Stimulated activated CD8-positive, alpha-beta memory T cell treated with anti-CD3 and anti-CD28 coated beads, Interleukin-12 subunit alpha, Interleukin-12 subunit beta, amount 100 ng/mL, for 1 hour (primary cell): ENCODE data around the gene HORMAD2.
"Not testable (repeated sequence)": the region's sequence is repeated elsewhere in the genome, so short reads cannot be mapped to it uniquely, and the experiment has no call there.

Source experiments
- DNase-seq: peaks from one replicate; pipeline ENCODE4 v3.0.0-alpha.2; 2020; ENCODE audit warnings: low read depth

The HORMAD2 gene

GRCh38 chr22:30192427-30192826, 112.2 kb downstream of the HORMAD2 start:
- no peak for DNase-seq

GRCh38 chr22:30193031-30193775, 112.9 kb downstream of the HORMAD2 start:
- DNase-seq, result no peak

- no peak for DNase-seq
These were observed 115.2 kb downstream of the HORMAD2 start for GRCh38 chr22:30195245-30196140.

GRCh38 chr22:30196141-30196879, 116.0 kb downstream of the HORMAD2 start:
- DNase-seq, result no peak

GRCh38 chr22:30196880-30197336, 116.6 kb downstream of the HORMAD2 start:
- no peak for DNase-seq

- DNase-seq, result no peak
These were observed 117.1 kb downstream of the HORMAD2 start for GRCh38 chr22:30197389-30197788.

GRCh38 chr22:30198152-30198825, 118.0 kb downstream of the HORMAD2 start:
- no peak for DNase-seq

GRCh38 chr22:30198921-30199320, 118.7 kb downstream of the HORMAD2 start:
- DNase-seq, result no peak

GRCh38 chr22:30200905-30201304, 120.6 kb downstream of the HORMAD2 start:
- DNase-seq, result not testable (repeated sequence)

- no peak for DNase-seq
These were observed 121.7 kb downstream of the HORMAD2 start for GRCh38 chr22:30201945-30202344.

GRCh38 chr22:30202531-30203006, 122.3 kb downstream of the HORMAD2 start:
- no peak for DNase-seq

- no peak for DNase-seq
These were observed 123.9 kb downstream of the HORMAD2 start for GRCh38 chr22:30204015-30204741.

GRCh38 chr22:30204742-30205111, 124.5 kb downstream of the HORMAD2 start:
- no peak for DNase-seq

GRCh38 chr22:30205281-30206115, 125.2 kb downstream of the HORMAD2 start:
- DNase-seq, result no peak

- no peak for DNase-seq
These were observed 126.7 kb downstream of the HORMAD2 start for GRCh38 chr22:30206944-30207343.

GRCh38 chr22:30208631-30209603, 128.7 kb downstream of the HORMAD2 start:
- DNase-seq, result no peak

- no peak for DNase-seq
These were observed 129.4 kb downstream of the HORMAD2 start for GRCh38 chr22:30209642-30210041.

GRCh38 chr22:30210235-30210909, 130.1 kb downstream of the HORMAD2 start:
- DNase-seq, result no peak
